ENCODE measurements around the gene PSAP. TPM values are rescaled to one million over a fixed set of nuclear protein-coding genes. Genes with fewer than 3 reads are reported as not detected.

Gene PSAP
- polyA plus RNA-seq, 3 donors from 2014 or later = 690 to 1,091 (median 798) TPM

GRCh38 chr10:71845410-71846405, 5.3 kb downstream of the PSAP start:
- no peaks in the 10 kb centered on the region for H3K9me3 Mint-ChIP-seq
- H3K4me1 Mint-ChIP-seq = peaks cover 71 to 88% of the 10 kb centered on the region in 2 donors
- DNase-seq = no peak
- peaks cover 0 to 6% (median 0%) of the 10 kb centered on the region in 3 donors for H3K27me3 Mint-ChIP-seq (ENCODE audit: low read depth in 3 of 3)
- peak overlapping the region; percentile 4 to 83 (median 36) for H3K27ac Mint-ChIP-seq
- H3K36me3 Mint-ChIP-seq = no peaks in the 10 kb centered on the region
- H3K4me3 Mint-ChIP-seq = peak overlapping the region; percentile 22 to 69 (median 46)

- peaks cover 0 to 3% (median 0%) of the 10 kb centered on the region in 3 donors for H3K27me3 Mint-ChIP-seq (ENCODE audit: low read depth in 3 of 3)
- DNase-seq = no peak
- no peaks in the 10 kb centered on the region for H3K36me3 Mint-ChIP-seq
- H3K27ac Mint-ChIP-seq = peak overlapping the region in 4 of 6 donors; percentile 21 to 83 (median 56)
- peaks cover 70 to 88% of the 10 kb centered on the region in 2 donors for H3K4me1 Mint-ChIP-seq
- peak overlapping the region; percentile 22 to 69 (median 46) for H3K4me3 Mint-ChIP-seq
- no peaks in the 10 kb centered on the region for H3K9me3 Mint-ChIP-seq
These were observed 6.4 kb downstream of the PSAP start for GRCh38 chr10:71844695-71845094.

GRCh38 chr10:71844084-71844483, 7.0 kb downstream of the PSAP start:
- peak overlapping the region; percentile 18 to 69 (median 38) for H3K4me3 Mint-ChIP-seq
- DNase-seq = no peak
- no peaks in the 10 kb centered on the region for H3K9me3 Mint-ChIP-seq
- peak overlapping the region in 4 of 6 donors; percentile 28 to 67 (median 36) for H3K27ac Mint-ChIP-seq
- H3K4me1 Mint-ChIP-seq = peaks cover 66 to 84% of the 10 kb centered on the region in 2 donors
- no peaks in the 10 kb centered on the region for H3K27me3 Mint-ChIP-seq (ENCODE audit: low read depth in 3 of 3)
- H3K36me3 Mint-ChIP-seq = no peaks in the 10 kb centered on the region

- H3K36me3 Mint-ChIP-seq = peaks cover 0 to 3% (median 0%) of the 10 kb centered on the region in 3 donors
- peak overlapping the region in 3 of 6 donors; percentile 9 to 42 (median 16) for H3K27ac Mint-ChIP-seq
- H3K4me1 Mint-ChIP-seq = peaks cover 64 to 84% of the 10 kb centered on the region in 2 donors
- no peaks in the 10 kb centered on the region for H3K27me3 Mint-ChIP-seq (ENCODE audit: low read depth in 3 of 3)
- DNase-seq = no peak
- peak overlapping the region in 3 of 5 donors; percentile 6 to 69 (median 33) for H3K4me3 Mint-ChIP-seq
- no peaks in the 10 kb centered on the region for H3K9me3 Mint-ChIP-seq
These were observed 8.0 kb downstream of the PSAP start for GRCh38 chr10:71842856-71843686.

- Mint-ChIP-seq H3K36me3 (peaks cover 0 to 9% (median 0%) of the 10 kb centered on the region in 3 donors), H3K27ac (no peak overlapping the region), H3K4me1 (peaks cover 67 to 84% of the 10 kb centered on the region in 2 donors), H3K4me3 (no peak overlapping the region), H3K9me3 (no peaks in the 10 kb centered on the region), H3K27me3 (ENCODE audit: low read depth in 3 of 3) (no peaks in the 10 kb centered on the region)
- no peak for DNase-seq
These were observed 8.6 kb downstream of the PSAP start for GRCh38 chr10:71842422-71842821.

- Mint-ChIP-seq H3K4me1 (peaks cover 73 to 87% of the 10 kb centered on the region in 2 donors), H3K4me3 (no peak overlapping the region), H3K36me3 (peaks cover 0 to 9% (median 0%) of the 10 kb centered on the region in 3 donors), H3K27ac (no peak overlapping the region), H3K27me3 (ENCODE audit: low read depth in 3 of 3) (no peaks in the 10 kb centered on the region), H3K9me3 (no peaks in the 10 kb centered on the region)
- no peak for DNase-seq
These were observed 10.1 kb downstream of the PSAP start for GRCh38 chr10:71840958-71841335.

GRCh38 chr10:71840177-71840957, 10.7 kb downstream of the PSAP start:
- peak overlapping the region in 2 of 6 donors; percentile 12 to 17 for H3K27ac Mint-ChIP-seq
- H3K27me3 Mint-ChIP-seq (ENCODE audit: low read depth in 3 of 3) = no peaks in the 10 kb centered on the region
- H3K9me3 Mint-ChIP-seq = no peaks in the 10 kb centered on the region
- H3K36me3 Mint-ChIP-seq = peaks cover 0 to 9% (median 0%) of the 10 kb centered on the region in 3 donors
- H3K4me3 Mint-ChIP-seq = no peak overlapping the region
- no peak for DNase-seq
- H3K4me1 Mint-ChIP-seq = peaks cover 69 to 86% of the 10 kb centered on the region in 2 donors

- Mint-ChIP-seq H3K9me3 (no peaks in the 10 kb centered on the region), H3K4me3 (no peak overlapping the region), H3K36me3 (peaks cover 0 to 9% (median 0%) of the 10 kb centered on the region in 3 donors), H3K4me1 (peaks cover 61 to 82% of the 10 kb centered on the region in 2 donors), H3K27ac (peak overlapping the region in 3 of 6 donors; percentile 7 to 28 (median 16)), H3K27me3 (ENCODE audit: low read depth in 3 of 3) (no peaks in the 10 kb centered on the region)
- DNase-seq = no peak
These were observed 12.5 kb downstream of the PSAP start for GRCh38 chr10:71838264-71839211.

- Mint-ChIP-seq H3K36me3 (peaks cover 0 to 9% (median 3%) of the 10 kb centered on the region in 3 donors), H3K9me3 (no peaks in the 10 kb centered on the region), H3K4me3 (no peak overlapping the region), H3K27me3 (ENCODE audit: low read depth in 3 of 3) (no peaks in the 10 kb centered on the region), H3K27ac (peak overlapping the region in 2 of 6 donors; percentile 20 to 41), H3K4me1 (peaks cover 59 to 80% of the 10 kb centered on the region in 2 donors)
- no peak for DNase-seq
These were observed 13.8 kb downstream of the PSAP start for GRCh38 chr10:71837098-71837827.

- no peak for DNase-seq
- no peaks in the 10 kb centered on the region for H3K9me3 Mint-ChIP-seq
- H3K27ac Mint-ChIP-seq = peak overlapping the region in 3 of 6 donors; percentile 20 to 73 (median 49)
- no peak overlapping the region for H3K4me3 Mint-ChIP-seq
- H3K4me1 Mint-ChIP-seq = peaks cover 61 to 76% of the 10 kb centered on the region in 2 donors
- H3K27me3 Mint-ChIP-seq (ENCODE audit: low read depth in 3 of 3) = no peaks in the 10 kb centered on the region
- H3K36me3 Mint-ChIP-seq = peaks cover 0 to 9% (median 7%) of the 10 kb centered on the region in 3 donors
These were observed 14.5 kb downstream of the PSAP start for GRCh38 chr10:71836596-71836974.

GRCh38 chr10:71835671-71836595, 15.1 kb downstream of the PSAP start:
- H3K36me3 Mint-ChIP-seq = peaks cover 2 to 11% (median 9%) of the 10 kb centered on the region in 3 donors
- no peaks in the 10 kb centered on the region for H3K9me3 Mint-ChIP-seq
- H3K27ac Mint-ChIP-seq = peak overlapping the region in 2 of 6 donors; percentile 49 to 73
- H3K27me3 Mint-ChIP-seq (ENCODE audit: low read depth in 3 of 3) = peaks cover 0 to 2% (median 0%) of the 10 kb centered on the region in 3 donors
- H3K4me3 Mint-ChIP-seq = no peak overlapping the region
- no peak for DNase-seq
- H3K4me1 Mint-ChIP-seq = peaks cover 58 to 76% of the 10 kb centered on the region in 2 donors
